Neural progenitor cell (in vitro differentiated cells): ENCODE results near the gene SLC35F3. TPM values are rescaled to one million over a fixed set of nuclear protein-coding genes. Genes with fewer than 3 reads are reported as not detected.

Source experiments
- DNase-seq: peaks from one replicate; pipeline ENCODE4 v3.0.0-alpha.2; 2016; ENCODE audit warnings: low spot score
- H2AFZ ChIP-seq: fragments of 200-600 bp; sonication (generic); replicated peaks from 2 replicates; pipeline ENCODE4 v1.6.1; 2016; ENCODE audit warnings: antibody characterized with exemption
- H3F3A ChIP-seq: fragments of 200-600 bp; sonication (generic); 2 replicates; pipeline ENCODE4 v1.6.1; 2016; ENCODE audit warnings: antibody characterized with exemption, low read depth
- H3K27ac ChIP-seq: fragments of 200-600 bp; sonication (generic); 2 replicates; pipeline ENCODE4 v1.5.1; 2016; ENCODE audit warnings: mild to moderate bottlenecking
- H3K27me3 ChIP-seq: fragments of 200-600 bp; sonication (generic); 2 replicates; pipeline ENCODE4 v1.6.1; 2016; ENCODE audit warnings: mild to moderate bottlenecking, moderate library complexity
- H3K36me3 ChIP-seq: fragments of 200-600 bp; sonication (generic); 2 replicates; pipeline ENCODE4 v1.5.1; 2016
- H3K4me1 ChIP-seq: fragments of 200-600 bp; sonication (generic); 2 replicates; pipeline ENCODE4 v1.6.1; 2016; ENCODE audit warnings: mixed run types
- H3K4me2 ChIP-seq: fragments of 200-600 bp; sonication (generic); 2 replicates; pipeline ENCODE4 v1.6.1; 2016
- H3K4me3 ChIP-seq: fragments of 200-600 bp; sonication (generic); 2 replicates; pipeline ENCODE4 v1.5.1; 2016
- H3K79me2 ChIP-seq: fragments of 200-600 bp; sonication (generic); 2 replicates; pipeline ENCODE4 v1.6.1; 2016; ENCODE audit warnings: low read depth
- H3K9ac ChIP-seq: fragments of 200-600 bp; sonication (generic); 2 replicates; pipeline ENCODE4 v1.6.1; 2016
- H3K9me3 ChIP-seq: fragments of 200-600 bp; sonication (generic); 2 replicates; pipeline ENCODE4 v1.5.1; 2016; ENCODE audit warnings: low read depth
- H4K20me1 ChIP-seq: fragments of 200-600 bp; sonication (generic); 2 replicates; pipeline ENCODE4 v1.6.1; 2016; ENCODE audit warnings: low read depth
- H3K27ac Mint-ChIP-seq: 3 replicates; pipeline ENCODE4 v1.8.0; 2021; ENCODE audit warnings: mixed read lengths
- H3K27me3 Mint-ChIP-seq: 2 replicates; pipeline ENCODE4 v1.8.0; 2022; ENCODE audit warnings: low read depth, mild to moderate bottlenecking, inconsistent platforms, moderate library complexity, mixed read lengths; ENCODE audit not compliant: insufficient read depth
- H3K36me3 Mint-ChIP-seq: 3 replicates; pipeline ENCODE4 v1.8.0; 2021; ENCODE audit warnings: mixed read lengths
- H3K4me1 Mint-ChIP-seq: 3 replicates; pipeline ENCODE4 v1.8.0; 2021; ENCODE audit warnings: mixed read lengths
- H3K4me3 Mint-ChIP-seq: 3 replicates; pipeline ENCODE4 v1.8.0; 2021; ENCODE audit warnings: mild to moderate bottlenecking, moderate library complexity, mixed read lengths
- H3K9me3 Mint-ChIP-seq: 3 replicates; pipeline ENCODE4 v1.8.0; 2020; ENCODE audit warnings: mixed read lengths
- EZH2 ChIP-seq: fragments of 200-600 bp; sonication (generic); IDR thresholded peaks from 2 replicates; pipeline ENCODE4 v1.6.1; 2017; ENCODE audit warnings: antibody characterized with exemption, mild to moderate bottlenecking, moderate library complexity
- EZH2phosphoT487 ChIP-seq: fragments of 200-600 bp; sonication (generic); IDR thresholded peaks from 2 replicates; pipeline ENCODE4 v1.6.1; 2017; ENCODE audit warnings: antibody characterized with exemption
- total RNA-seq: library from RNA; depleted of rRNA; stranded (reverse); fragments of >200 nt; gene quantifications from 2 replicates; pipeline ENCODE4 v1.2.3, GENCODE V29; 2015; ENCODE audit warnings: low replicate concordance
- TF ChIP-seq, protein P1 (sequence below): fragments of 200-600 bp; sonication (generic); IDR thresholded peaks from 2 replicates; pipeline ENCODE4 v1.5.1; 2017; ENCODE audit warnings: antibody characterized with exemption, mild to moderate bottlenecking

Gene SLC35F3
- total RNA-seq, 1 donor from 2014 or later = 0.79 TPM

DNA sequence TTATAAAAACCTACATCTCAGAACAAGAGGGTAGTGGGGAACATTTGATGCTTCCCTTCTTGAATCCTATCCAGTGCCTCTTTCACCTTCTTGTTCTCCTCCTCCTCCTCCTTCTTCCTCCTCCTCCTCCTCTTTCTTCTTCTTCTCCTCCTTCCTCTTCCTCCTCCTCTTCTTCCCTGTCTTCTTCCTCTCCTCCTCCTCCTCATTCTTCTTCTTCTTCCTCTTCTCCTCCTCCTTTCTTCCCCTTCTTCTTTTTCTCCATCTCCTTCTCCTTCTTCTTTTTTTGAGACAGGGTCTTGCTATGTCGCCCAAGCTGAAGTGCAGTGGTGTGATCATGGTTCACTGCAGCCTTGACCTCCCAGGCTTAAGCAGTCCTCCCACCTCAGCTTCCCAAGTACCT is 31.9 kb downstream of the SLC35F3 start:
- H3K27ac ChIP-seq = no peak overlapping the region
- no peaks in the 10 kb centered on the region for H3K9me3 ChIP-seq
- DNase-seq = no peak
- no peaks in the 10 kb centered on the region for H3K79me2 ChIP-seq
- H3K4me3 Mint-ChIP-seq = no peak overlapping the region
- no peaks in the 10 kb centered on the region for H3K27me3 Mint-ChIP-seq
- no peak overlapping the region for H2AFZ ChIP-seq
- no peaks in the 10 kb centered on the region for H3F3A ChIP-seq
- peaks cover 8% of the 10 kb centered on the region for H3K27me3 ChIP-seq
- H4K20me1 ChIP-seq = no peaks in the 10 kb centered on the region
- no peak overlapping the region for H3K27ac Mint-ChIP-seq
- TF ChIP-seq, protein P1, sequence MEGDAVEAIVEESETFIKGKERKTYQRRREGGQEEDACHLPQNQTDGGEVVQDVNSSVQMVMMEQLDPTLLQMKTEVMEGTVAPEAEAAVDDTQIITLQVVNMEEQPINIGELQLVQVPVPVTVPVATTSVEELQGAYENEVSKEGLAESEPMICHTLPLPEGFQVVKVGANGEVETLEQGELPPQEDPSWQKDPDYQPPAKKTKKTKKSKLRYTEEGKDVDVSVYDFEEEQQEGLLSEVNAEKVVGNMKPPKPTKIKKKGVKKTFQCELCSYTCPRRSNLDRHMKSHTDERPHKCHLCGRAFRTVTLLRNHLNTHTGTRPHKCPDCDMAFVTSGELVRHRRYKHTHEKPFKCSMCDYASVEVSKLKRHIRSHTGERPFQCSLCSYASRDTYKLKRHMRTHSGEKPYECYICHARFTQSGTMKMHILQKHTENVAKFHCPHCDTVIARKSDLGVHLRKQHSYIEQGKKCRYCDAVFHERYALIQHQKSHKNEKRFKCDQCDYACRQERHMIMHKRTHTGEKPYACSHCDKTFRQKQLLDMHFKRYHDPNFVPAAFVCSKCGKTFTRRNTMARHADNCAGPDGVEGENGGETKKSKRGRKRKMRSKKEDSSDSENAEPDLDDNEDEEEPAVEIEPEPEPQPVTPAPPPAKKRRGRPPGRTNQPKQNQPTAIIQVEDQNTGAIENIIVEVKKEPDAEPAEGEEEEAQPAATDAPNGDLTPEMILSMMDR = no peak
- TF ChIP-seq EZH2phosphoT487 (no peak), EZH2 (no peak)
- no peaks in the 10 kb centered on the region for H3K4me1 ChIP-seq
- peaks cover 10% of the 10 kb centered on the region for H3K4me1 Mint-ChIP-seq
- no peaks in the 10 kb centered on the region for H3K36me3 ChIP-seq
- no peak overlapping the region for H3K9ac ChIP-seq
- H3K4me2 ChIP-seq = no peak overlapping the region
- H3K36me3 Mint-ChIP-seq = no peaks in the 10 kb centered on the region
- H3K9me3 Mint-ChIP-seq = no peaks in the 10 kb centered on the region
- no peak overlapping the region for H3K4me3 ChIP-seq

GRCh38 chr1:233936842-233937241 is 32.4 kb downstream of the SLC35F3 start:
- no peak for DNase-seq
- H3K27ac Mint-ChIP-seq = no peak overlapping the region
- Histone ChIP-seq H3K9ac (no peak overlapping the region), H4K20me1 (no peaks in the 10 kb centered on the region), H3F3A (no peaks in the 10 kb centered on the region), H3K79me2 (no peaks in the 10 kb centered on the region), H3K36me3 (no peaks in the 10 kb centered on the region), H3K4me1 (no peaks in the 10 kb centered on the region), H3K4me2 (no peak overlapping the region), H3K27ac (no peak overlapping the region), H2AFZ (no peak overlapping the region), H3K4me3 (no peak overlapping the region), H3K27me3 (peaks cover 8% of the 10 kb centered on the region), H3K9me3 (no peaks in the 10 kb centered on the region)
- no peaks in the 10 kb centered on the region for H3K9me3 Mint-ChIP-seq
- H3K4me1 Mint-ChIP-seq = peaks cover 10% of the 10 kb centered on the region
- no peaks in the 10 kb centered on the region for H3K27me3 Mint-ChIP-seq
- no peak overlapping the region for H3K4me3 Mint-ChIP-seq
- H3K36me3 Mint-ChIP-seq = no peaks in the 10 kb centered on the region
- TF ChIP-seq, protein P1 = no peak
- TF ChIP-seq EZH2 (no peak), EZH2phosphoT487 (no peak)

GRCh38 chr1:233938476-233938875 is 34.0 kb downstream of the SLC35F3 start:
- no peak for DNase-seq
- H3K27ac Mint-ChIP-seq = no peak overlapping the region
- H3K4me3 Mint-ChIP-seq = no peak overlapping the region

More at GRCh38 chr1:233938476-233938875, 34.0 kb downstream of the SLC35F3 start:
- Histone ChIP-seq H3K9me3 (no peaks in the 10 kb centered on the region), H3F3A (no peaks in the 10 kb centered on the region), H2AFZ (no peak overlapping the region), H3K4me3 (no peak overlapping the region), H3K9ac (no peak overlapping the region), H3K27me3 (peaks cover 8% of the 10 kb centered on the region), H3K27ac (no peak overlapping the region), H4K20me1 (no peaks in the 10 kb centered on the region), H3K4me2 (no peak overlapping the region), H3K4me1 (no peaks in the 10 kb centered on the region), H3K79me2 (no peaks in the 10 kb centered on the region), H3K36me3 (no peaks in the 10 kb centered on the region)
- peaks cover 10% of the 10 kb centered on the region for H3K4me1 Mint-ChIP-seq
- no peaks in the 10 kb centered on the region for H3K36me3 Mint-ChIP-seq
- TF ChIP-seq EZH2phosphoT487 (no peak), EZH2 (no peak)
- TF ChIP-seq, protein P1 = no peak
- H3K27me3 Mint-ChIP-seq = no peaks in the 10 kb centered on the region
- H3K9me3 Mint-ChIP-seq = no peaks in the 10 kb centered on the region
